IMR-90 (cell line): ENCODE data around the gene HAND2. TPM values are rescaled to one million over a fixed set of nuclear protein-coding genes. Genes with fewer than 3 reads are reported as not detected.

Experiments used
- ATAC-seq: fragments of 200-7000 bp; cut with Tn5 transposase; 2 replicates; pipeline ENCODE4 v1.9.1; 2020; ENCODE audit warnings: low read depth, mild to moderate bottlenecking, moderate library complexity
- BruUV-seq: library from RNA; stranded (reverse); fragments of 400-500 nt; replicated peaks from 2 replicates; lab custom pipeline; 2021; lab: Mats Ljungman, UMichigan
- CTCF ChIA-PET: fragments of 300-600 bp; formaldehyde crosslinking; extraction: SDS; loops from one replicate; lab custom pipeline; 2021; ENCODE audit warnings: antibody characterized with exemption; lab: Yijun Ruan, JAX
- POLR2A ChIA-PET: fragments of 300-600 bp; sonication (Branson Sonifier 250); formaldehyde crosslinking; loops from one replicate; lab custom pipeline; 2022; ENCODE audit warnings: antibody characterized with exemption; ENCODE audit not compliant: unreplicated experiment; lab: Charles Lee
- DNase-seq: peaks from one replicate; pipeline ENCODE4 v3.0.0; 2013
- H2AFZ ChIP-seq: replicated peaks from 2 replicates; pipeline ENCODE3; 2013; ENCODE audit warnings: low read length, mild to moderate bottlenecking; ENCODE audit not compliant: poor library complexity
- H2AK5ac ChIP-seq: 2 replicates; pipeline ENCODE4 v1.6.1; 2013; ENCODE audit warnings: low read depth, low read length, inconsistent platforms
- H2AK9ac ChIP-seq: replicated peaks from 2 replicates; pipeline ENCODE3; 2013; ENCODE audit warnings: mild to moderate bottlenecking, low read depth, low read length, moderate library complexity; ENCODE audit not compliant: poor library complexity
- H2BK120ac ChIP-seq: 2 replicates; pipeline ENCODE4 v1.6.1; 2013; ENCODE audit warnings: low read depth, low read length, inconsistent platforms
- H2BK15ac ChIP-seq: 3 replicates; pipeline ENCODE4 v1.6.1; 2013; ENCODE audit warnings: low read depth, low read length, inconsistent platforms
- H2BK20ac ChIP-seq: 2 replicates; pipeline ENCODE4 v1.6.1; 2013; ENCODE audit warnings: low read depth, mild to moderate bottlenecking, inconsistent platforms, low read length, moderate library complexity
- H2BK5ac ChIP-seq: 2 replicates; pipeline ENCODE4 v1.6.1; 2013; ENCODE audit warnings: mild to moderate bottlenecking, low read depth, low read length, inconsistent platforms; ENCODE audit not compliant: poor library complexity, severe bottlenecking
- H3K14ac ChIP-seq: replicated peaks from 2 replicates; pipeline ENCODE4 v1.6.1; 2013; ENCODE audit warnings: low read depth, low read length, inconsistent platforms
- H3K18ac ChIP-seq: 2 replicates; pipeline ENCODE4 v1.6.1; 2013; ENCODE audit warnings: low read depth, low read length, control low read depth
- H3K23ac ChIP-seq: 2 replicates; pipeline ENCODE4 v1.6.1; 2013; ENCODE audit warnings: low read depth, low read length, inconsistent platforms
- H3K27ac ChIP-seq: 2 replicates; pipeline ENCODE4 v1.5.1; 2013; ENCODE audit warnings: mild to moderate bottlenecking, control low read depth, low read length; ENCODE audit not compliant: insufficient read depth
- H3K27me3 ChIP-seq: 2 replicates; pipeline ENCODE4 v1.6.1; 2013; ENCODE audit warnings: low read length; ENCODE audit not compliant: control insufficient read depth, insufficient read depth
- H3K36me3 ChIP-seq: 2 replicates; pipeline ENCODE4 v1.6.1; 2013; ENCODE audit warnings: low read length, mixed read lengths; ENCODE audit not compliant: control insufficient read depth, insufficient read depth
- H3K4ac ChIP-seq: 2 replicates; pipeline ENCODE4 v1.6.1; 2013; ENCODE audit warnings: low read depth, low read length, inconsistent platforms
- H3K4me1 ChIP-seq: 2 replicates; pipeline ENCODE4 v1.6.1; 2013; ENCODE audit warnings: low read length, mixed read lengths; ENCODE audit not compliant: control insufficient read depth, insufficient read depth
- H3K4me2 ChIP-seq: 2 replicates; pipeline ENCODE4 v1.6.1; 2013; ENCODE audit warnings: low read depth, mild to moderate bottlenecking, control low read depth, low read length, moderate library complexity
- H3K4me3 ChIP-seq: 2 replicates; pipeline ENCODE4 v1.5.1; 2013; ENCODE audit warnings: low read depth, mild to moderate bottlenecking, control low read depth, low read length, moderate library complexity; ENCODE audit not compliant: insufficient read depth
- H3K56ac ChIP-seq: 2 replicates; pipeline ENCODE4 v1.6.1; 2013; ENCODE audit warnings: low read length, inconsistent platforms; ENCODE audit not compliant: insufficient read depth; ENCODE audit errors: extremely low read depth
- H3K79me1 ChIP-seq, 2 experiments: 2 replicates each; pipeline ENCODE4 v1.6.1; 2013; ENCODE audit warnings: low read length in 2 of 2, inconsistent platforms in 1 of 2, low read depth in 1 of 2
- H3K9ac ChIP-seq: 2 replicates; pipeline ENCODE4 v1.6.1; 2013; ENCODE audit warnings: low read depth, low read length, control low read depth
- H3K9me1 ChIP-seq: 2 replicates; pipeline ENCODE4 v1.6.1; 2013; ENCODE audit warnings: low read length, inconsistent platforms; ENCODE audit not compliant: insufficient read depth
- H3K9me3 ChIP-seq: 2 replicates; pipeline ENCODE4 v1.6.1; 2013; ENCODE audit warnings: low read length; ENCODE audit not compliant: control insufficient read depth, insufficient read depth
- H4K20me1 ChIP-seq: 2 replicates; pipeline ENCODE4 v1.6.1; 2013; ENCODE audit warnings: low read length, inconsistent platforms; ENCODE audit not compliant: insufficient read depth
- H4K5ac ChIP-seq: 2 replicates; pipeline ENCODE4 v1.6.1; 2013; ENCODE audit warnings: mild to moderate bottlenecking, low read depth, low read length, control low read depth
- H4K8ac ChIP-seq, 2 experiments: 2 replicates each; pipeline ENCODE4 v1.6.1; 2013; ENCODE audit warnings: low read depth in 2 of 2, low read length in 2 of 2, control low read depth in 1 of 2, inconsistent platforms in 1 of 2
- H4K91ac ChIP-seq: 2 replicates; pipeline ENCODE4 v1.6.1; 2013; ENCODE audit warnings: low read depth, low read length, inconsistent platforms; ENCODE audit not compliant: insufficient read depth
- CTCF ChIP-seq: conservative IDR thresholded peaks from 2 replicates; pipeline ENCODE4 v1.5.1; 2012; ENCODE audit warnings: mild to moderate bottlenecking, low read depth, low read length, improper control_type of control experiment
- MAFK ChIP-seq: IDR thresholded peaks from 2 replicates; pipeline ENCODE4 v1.6.1; 2012; ENCODE audit warnings: low read depth, low read length, improper control_type of control experiment
- RAD21 ChIP-seq: IDR thresholded peaks from 2 replicates; pipeline ENCODE4 v1.6.1; 2012; ENCODE audit warnings: low read length, improper control_type of control experiment
- WGBS, 2 experiments: methylation state at CpG; one replicate each; pipeline versions ENCODE4 v1.1.5 to v1.1.7; 2013; ENCODE audit warnings: missing lambda C conversion rate in 2 of 2; ENCODE audit not compliant: insufficient read length in 1 of 2; ENCODE audit errors: extremely low coverage in 2 of 2; 5-methylcytosine and 5-hydroxymethylcytosine counted together
- dilution Hi-C: fragments of 300-500 bp; cut with HindIII; formaldehyde crosslinking; loops from one replicate; pipeline ENCODE4 v1.14.3; 2018; ENCODE audit warnings: low sequenced_read_pairs; ENCODE audit not compliant: unreplicated experiment
- in situ Hi-C: fragments of 300-500 bp; cut with MboI; formaldehyde crosslinking; loops from 3 replicates; pipeline ENCODE4 v1.14.3; 2019; ENCODE audit warnings: low sequenced_read_pairs, inconsistent platforms, mixed read lengths
- intact Hi-C: fragments of 100-400 bp; cut with micrococcal nuclease; formaldehyde crosslinking; loops from 2 replicates; pipeline ENCODE4 v1.10.0; 2022
- polyA plus RNA-seq, 3 experiments: library from polyadenylated mRNA; depleted of rRNA; stranded (reverse); fragments of >200 nt; gene quantifications; 2 replicates each; pipeline ENCODE4 v1.2.3, GENCODE V29; 2012; ENCODE audit warnings: low replicate concordance in 1 of 3
- total RNA-seq: library from RNA; depleted of rRNA; stranded (reverse); fragments of >200 nt; gene quantifications from 2 replicates; pipeline ENCODE4 v1.2.3, GENCODE V29; 2012

The HAND2 gene
- total and polyA plus RNA-seq, 2 of the 4 experiments (the other 2 are of a cell fraction) = 0.36 to 0.97 TPM

GRCh38 chr4:173534434-173534833, 4.4 kb upstream of the HAND2 start:
- Histone ChIP-seq H2BK20ac (no peak overlapping the region), H2BK5ac (no peak overlapping the region), H4K20me1 (no peaks in the 10 kb centered on the region), H4K8ac (no peak overlapping the region), H2BK120ac (no peak overlapping the region), H2AFZ (no peak overlapping the region), H3K9me1 (peaks cover 3% of the 10 kb centered on the region; the same call in 1 of the 2 replicates), H3K4ac (no peak overlapping the region), H3K79me1 (no peaks in the 10 kb centered on the region), H4K5ac (no peak overlapping the region), H2AK5ac (no peak overlapping the region), H3K56ac (no peak overlapping the region), H3K14ac (no peak overlapping the region), H3K18ac (no peak overlapping the region), H4K91ac (no peak overlapping the region), H3K4me3 (no peak overlapping the region), H3K23ac (no peak overlapping the region), H3K9ac (no peak overlapping the region), H3K4me2 (no peak overlapping the region), H3K9me3 (peaks cover 19% of the 10 kb centered on the region; the same call in 1 of the 2 replicates), H2BK15ac (no peak overlapping the region), H3K36me3 (no peaks in the 10 kb centered on the region), H3K4me1 (no peaks in the 10 kb centered on the region), H2AK9ac (no peak overlapping the region), H3K27ac (no peak overlapping the region), H3K27me3 (peaks cover 95% of the 10 kb centered on the region)
- dilution Hi-C loops = no loop called here
- no CpG with 5 or more reads among the region's 1 CpG for WGBS, 2 experiments
- TF ChIP-seq RAD21 (no peak), CTCF (no peak), MAFK (no peak)
- BruUV-seq = no TSS peak
- DNase-seq = no peak
- in situ Hi-C loops = no loop called here
- CTCF ChIA-PET = no interaction called here
- intact Hi-C loops = loop anchor here (10.0 kb wide), 1 partner anchor 290 kb away; no protein-coding TSS in a partner anchor
- ATAC-seq = no peak
- POLR2A ChIA-PET = no interaction called here
